Thoracic aorta (tissue), 2 donors: Measurements from ENCODE around the gene ACBD7. TPM values are rescaled to one million over a fixed set of nuclear protein-coding genes. Genes with fewer than 3 reads are reported as not detected.

ENCODE experiments used
- ATAC-seq: fragments of 150-250 bp; one replicate; pipeline ENCODE4 v1.8.0; 2017; ENCODE audit warnings: low read depth; ENCODE audit not compliant: insufficient number of reproducible peaks, low FRiP score
- DNase-seq: peaks from one replicate; pipeline ENCODE4 v3.0.0-alpha.2; 2020; ENCODE audit warnings: low spot score
- H3K27ac ChIP-seq, 2 donors: fragments of 200-600 bp; sonication (generic); 1 replicate in 1 of 2; 2 replicates in 1 of 2; pipeline ENCODE4 v1.5.1; 2016; ENCODE audit warnings: mild to moderate bottlenecking in 2 of 2, moderate library complexity in 2 of 2
- H3K27me3 ChIP-seq: fragments of 200-600 bp; sonication (generic); replicated peaks from 2 replicates; pipeline ENCODE4 v1.6.0; 2016; ENCODE audit warnings: mild to moderate bottlenecking; ENCODE audit not compliant: insufficient read depth
- H3K36me3 ChIP-seq: fragments of 200-600 bp; sonication (generic); one replicate; pipeline ENCODE4 v1.5.1; 2016
- H3K4me1 ChIP-seq, 2 donors: fragments of 200-600 bp; sonication (generic); 1 replicate in 1 of 2; 2 replicates in 1 of 2; pipeline versions ENCODE4 v1.5.1 to v1.6.0; 2016; ENCODE audit warnings: low read depth in 2 of 2, mild to moderate bottlenecking in 1 of 2; ENCODE audit not compliant: control insufficient read depth in 1 of 2
- H3K4me3 ChIP-seq: fragments of 200-600 bp; sonication (generic); 2 replicates; pipeline ENCODE4 v1.5.1; 2016; ENCODE audit warnings: mild to moderate bottlenecking
- H3K9me3 ChIP-seq: fragments of 200-600 bp; sonication (generic); 2 replicates; pipeline ENCODE4 v1.5.1; 2016
- CTCF ChIP-seq: fragments of 200-600 bp; sonication (generic); IDR thresholded peaks from one replicate; pipeline ENCODE4 v1.5.1; 2019; ENCODE audit warnings: antibody characterized with exemption
- total RNA-seq, 2 donors: library from RNA; depleted of rRNA; stranded (reverse); fragments of >200 nt; gene quantifications; one replicate each; pipeline versions ENCODE4 v1.1.0 to v1.2.3, GENCODE V29; 2016

The ACBD7 gene
- total RNA-seq, 2 donors from 2014 or later, result 0.41 to 0.63 TPM

GRCh38 chr10:15112657-15113056 lies 24.1 kb upstream of the ACBD7 start:
- H3K9me3 ChIP-seq, result no peaks in the 10 kb centered on the region
- TF ChIP-seq CTCF, result no peak
- H3K4me1 ChIP-seq, result no peaks in the 10 kb centered on the region
- no peak for DNase-seq
- H3K4me3 ChIP-seq, result no peak overlapping the region
- ATAC-seq, result no peak
- H3K36me3 ChIP-seq, result peaks cover 5% of the 10 kb centered on the region
- no peaks in the 10 kb centered on the region for H3K27me3 ChIP-seq
- H3K27ac ChIP-seq, result no peak overlapping the region

- Histone ChIP-seq H3K4me1 (no peaks in the 10 kb centered on the region), H3K36me3 (peaks cover 33% of the 10 kb centered on the region), H3K9me3 (no peaks in the 10 kb centered on the region), H3K27ac (no peak overlapping the region), H3K4me3 (no peak overlapping the region), H3K27me3 (no peaks in the 10 kb centered on the region)
- DNase-seq (no peak), ATAC-seq (peak; percentile 69)
- peak; percentile 91 for TF ChIP-seq CTCF
Measured at GRCh38 chr10:15106352-15107013, 17.9 kb upstream of the ACBD7 start.

- Histone ChIP-seq H3K27me3 (no peaks in the 10 kb centered on the region), H3K4me1 (peaks cover 11 to 15% of the 10 kb centered on the region in 2 donors), H3K4me3 (no peak overlapping the region), H3K9me3 (no peaks in the 10 kb centered on the region), H3K36me3 (peaks cover 37% of the 10 kb centered on the region), H3K27ac (no peak overlapping the region)
- no peak for TF ChIP-seq CTCF
- DNase-seq (no peak), ATAC-seq (no peak)
Measured at GRCh38 chr10:15103513-15103912, 14.9 kb upstream of the ACBD7 start.

- Histone ChIP-seq H3K36me3 (peaks cover 31% of the 10 kb centered on the region), H3K27ac (no peak overlapping the region), H3K4me3 (no peak overlapping the region), H3K27me3 (no peaks in the 10 kb centered on the region), H3K9me3 (no peaks in the 10 kb centered on the region), H3K4me1 (peaks cover 18 to 28% of the 10 kb centered on the region in 2 donors)
- no peak for TF ChIP-seq CTCF
- no peak for DNase-seq
- no peak for ATAC-seq
Measured at GRCh38 chr10:15099886-15100285, 11.3 kb upstream of the ACBD7 start.

- no peak for TF ChIP-seq CTCF
- peak; percentile 88 for DNase-seq
- Histone ChIP-seq H3K4me1 (peaks cover 18 to 28% of the 10 kb centered on the region in 2 donors), H3K4me3 (peak within 1 kb of the TSS; percentile 86), H3K9me3 (no peaks in the 10 kb centered on the region), H3K27ac (peak within 1 kb of the TSS; percentile 95 to 97), H3K27me3 (no peaks in the 10 kb centered on the region), H3K36me3 (peaks cover 9% of the 10 kb centered on the region)
- peak; percentile 99 for ATAC-seq
Measured at GRCh38 chr10:15097011-15097812, 8.6 kb upstream of the ACBD7 start, which contains the start of gene RPP38. Gene RPP38, plus strand, starts transcription at chr10:15097355. Its CDS starts 5,960 bp downstream, at chr10:15103315.
